Ishikawa (cell line): ENCODE data around the gene ACVR2A.

Source experiments
- CEBPB ChIP-seq: IDR thresholded peaks from 2 replicates; pipeline ENCODE4 v1.6.1; 2012
- FOXM1 ChIP-seq: IDR thresholded peaks from 2 replicates; pipeline ENCODE4 v1.6.1; 2012; ENCODE audit warnings: low read depth, borderline replicate concordance
- MAX ChIP-seq: IDR thresholded peaks from 2 replicates; pipeline ENCODE4 v1.6.1; 2012
- RAD21 ChIP-seq: IDR thresholded peaks from 2 replicates; pipeline ENCODE4 v1.6.1; 2012; ENCODE audit warnings: low read depth
- TCF12 ChIP-seq: IDR thresholded peaks from 2 replicates; pipeline ENCODE4 v1.6.1; 2012; ENCODE audit warnings: low read depth
- TEAD4 ChIP-seq: IDR thresholded peaks from 2 replicates; pipeline ENCODE4 v1.6.1; 2012
- USF1 ChIP-seq: IDR thresholded peaks from 2 replicates; pipeline ENCODE4 v1.6.1; 2012
- YY1 ChIP-seq: IDR thresholded peaks from 2 replicates; pipeline ENCODE4 v1.6.1; 2012; ENCODE audit warnings: low read depth

- TF ChIP-seq MAX (no peak), CEBPB (no peak), YY1 (no peak), RAD21 (no peak), USF1 (no peak), TEAD4 (no peak), TCF12 (no peak), FOXM1 (no peak)
These were observed 1.7 kb downstream of the ACVR2A start for GRCh38 chr2:147846412-147847081.
